GM21381 (cell line): ENCODE data around the gene PPM1F.

Experiments used
- ATAC-seq: cut with Tn5 transposase; IDR thresholded peaks from one replicate; pipeline ENCODE4 v1.9.1; 2021; ENCODE audit warnings: mild to moderate bottlenecking, moderate library complexity; ENCODE audit not compliant: unreplicated experiment

PPM1F gene

DNA sequence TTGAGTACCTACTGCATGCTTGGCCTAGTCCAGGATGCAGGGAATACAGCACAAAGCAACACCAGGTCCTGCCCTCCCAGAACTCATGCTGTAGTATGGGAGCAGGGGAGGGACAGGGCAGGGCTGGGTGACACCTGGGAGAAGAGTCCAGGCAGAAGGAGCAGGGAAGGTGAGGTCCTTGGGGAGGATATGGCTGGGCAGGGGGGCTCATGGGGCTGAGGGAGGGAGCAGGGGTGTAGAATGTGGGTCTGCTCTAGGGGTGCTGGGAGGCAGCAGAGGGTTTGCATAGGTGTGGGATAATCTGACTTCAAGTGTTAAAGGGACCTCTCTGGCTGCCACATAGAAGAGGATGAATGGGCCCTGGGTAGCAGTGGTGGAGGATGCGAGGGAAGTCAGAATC, 25.2 kb upstream of the PPM1F start:
- no peak for ATAC-seq

DNA sequence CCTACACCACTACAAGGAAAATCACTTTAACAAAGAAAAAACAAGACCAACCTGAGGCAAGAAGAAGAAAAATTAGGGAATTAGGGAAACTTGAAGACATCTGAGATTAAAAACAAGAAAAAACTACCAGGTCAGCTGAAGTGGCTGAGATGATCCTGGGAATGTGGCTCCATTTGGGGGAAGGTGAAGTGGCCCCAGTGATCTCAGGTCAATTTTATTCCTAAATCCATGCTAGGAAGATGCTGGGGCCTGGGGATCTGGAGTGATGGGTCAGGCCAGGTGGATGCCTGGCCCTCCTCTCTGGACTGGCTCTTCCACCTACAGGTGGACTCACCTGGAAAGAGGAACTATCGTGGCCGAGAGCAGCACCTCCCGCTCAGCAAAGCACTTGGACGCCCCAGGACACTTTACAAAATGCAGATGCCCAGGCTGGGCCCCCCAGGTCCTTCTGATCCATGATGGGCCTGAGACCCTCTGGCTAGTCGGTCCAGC, 23.3 kb upstream of the PPM1F start:
- no peak for ATAC-seq

DNA sequence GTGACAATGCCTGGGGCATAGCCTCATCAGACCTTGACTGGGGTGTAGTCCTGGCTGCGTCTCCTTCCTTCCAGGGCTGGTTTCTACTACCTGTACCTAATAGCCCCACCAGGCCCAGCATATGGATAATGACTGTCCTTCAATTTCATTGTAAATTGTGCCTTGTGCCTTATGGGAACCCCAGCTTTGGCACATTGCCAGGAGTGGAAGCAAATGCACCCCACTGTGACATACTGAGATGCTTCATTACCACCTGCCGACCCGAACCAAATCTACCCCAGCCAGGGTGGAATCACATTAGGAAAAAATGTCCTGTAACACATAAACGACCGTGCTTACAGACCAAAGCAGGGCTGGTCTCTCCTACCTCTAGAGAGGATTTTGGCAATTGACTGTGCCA, 22.6 kb upstream of the PPM1F start:
- no peak for ATAC-seq

DNA sequence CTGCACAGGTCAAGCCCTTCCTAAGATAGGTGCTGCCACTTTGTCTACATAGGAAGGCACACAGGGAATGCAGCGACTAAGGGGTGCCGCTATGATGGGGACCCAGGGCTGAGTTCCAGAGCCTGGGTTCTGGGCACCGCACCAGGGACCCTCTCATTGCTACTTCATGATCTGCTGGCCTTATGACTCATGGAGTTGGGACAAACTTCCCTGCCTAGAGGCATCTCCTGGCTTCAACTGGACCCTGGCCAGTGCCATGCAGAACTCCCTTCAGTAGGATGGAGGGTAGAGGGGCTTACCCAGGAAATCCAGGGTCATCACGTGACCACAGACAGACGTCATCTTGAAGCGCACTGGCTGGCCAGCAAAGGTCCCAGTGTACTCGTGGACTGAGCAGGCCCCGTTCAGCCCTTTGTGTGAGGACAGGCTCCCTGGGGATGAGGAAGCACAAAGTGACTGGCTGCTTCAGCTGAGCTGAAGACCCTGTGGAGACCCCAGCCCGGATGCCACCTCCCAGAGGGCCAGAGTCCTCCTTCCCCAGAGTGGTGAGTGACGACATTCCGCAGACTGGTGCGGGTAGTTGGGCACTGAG, 21.5 kb upstream of the PPM1F start:
- no peak for ATAC-seq

DNA sequence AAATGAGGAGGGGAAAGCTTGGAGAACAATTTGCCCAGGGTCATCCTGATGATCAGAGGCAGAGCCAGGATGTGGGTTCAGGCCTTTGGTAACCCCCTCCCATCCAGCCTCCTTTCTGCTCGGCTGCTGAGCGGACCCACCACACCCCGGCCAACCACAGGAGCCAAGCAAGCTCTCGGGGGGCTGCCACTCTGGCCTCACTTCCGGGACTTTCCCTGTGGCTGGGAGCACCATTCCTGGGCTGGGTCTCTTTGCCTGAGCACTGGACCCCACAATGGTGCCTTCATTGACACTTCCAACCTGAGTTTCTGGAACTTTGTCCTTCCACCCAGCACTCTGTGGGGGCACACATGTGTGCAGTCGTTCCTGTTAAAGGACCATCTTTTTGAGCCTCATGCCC, 20.2 kb upstream of the PPM1F start:
- ATAC-seq: no peak

DNA sequence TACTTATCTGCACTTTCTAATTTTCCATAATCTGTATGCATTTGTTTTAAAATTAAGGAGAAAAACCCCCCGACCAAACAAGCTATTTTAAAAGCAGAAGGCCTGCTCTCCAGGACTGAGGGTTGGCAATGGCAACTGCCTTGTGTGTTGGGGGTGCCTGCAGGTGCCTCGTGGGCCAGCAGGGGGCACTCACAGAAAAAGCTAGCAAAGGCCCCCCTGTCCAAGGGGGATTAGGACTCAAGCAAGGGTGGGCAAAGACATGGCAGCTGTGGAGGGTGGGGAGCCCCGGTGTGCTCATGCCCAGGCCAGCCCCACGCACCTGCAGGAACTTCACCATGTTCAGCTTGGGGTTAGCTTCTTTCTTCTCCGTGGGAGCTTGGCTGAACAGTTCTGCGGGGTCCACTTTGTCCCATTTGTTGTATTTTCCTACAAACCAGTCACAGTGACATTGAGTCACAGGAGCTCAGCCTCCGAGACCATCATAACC, 19.7 kb upstream of the PPM1F start:
- ATAC-seq: no peak

DNA sequence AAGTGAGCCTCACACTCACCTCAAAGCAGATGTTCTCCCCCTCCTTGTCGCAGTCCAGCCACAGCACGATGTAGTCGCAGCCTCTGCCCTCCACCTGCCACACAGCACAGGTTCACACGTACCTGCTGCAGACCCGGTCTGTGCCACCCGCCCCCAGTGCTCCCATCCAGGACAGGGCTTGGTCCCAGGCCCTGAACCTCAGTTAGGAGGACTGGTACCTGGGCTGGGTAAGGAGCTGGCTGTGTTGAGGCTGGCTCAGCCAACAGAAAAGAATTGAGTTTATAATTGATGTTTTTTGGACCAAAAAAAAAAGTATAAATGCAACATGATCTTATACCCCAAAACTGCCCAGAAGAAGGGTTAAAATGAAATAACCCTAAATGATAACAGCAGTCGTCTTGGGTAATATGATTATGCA, 19.2 kb upstream of the PPM1F start:
- ATAC-seq: no peak

DNA sequence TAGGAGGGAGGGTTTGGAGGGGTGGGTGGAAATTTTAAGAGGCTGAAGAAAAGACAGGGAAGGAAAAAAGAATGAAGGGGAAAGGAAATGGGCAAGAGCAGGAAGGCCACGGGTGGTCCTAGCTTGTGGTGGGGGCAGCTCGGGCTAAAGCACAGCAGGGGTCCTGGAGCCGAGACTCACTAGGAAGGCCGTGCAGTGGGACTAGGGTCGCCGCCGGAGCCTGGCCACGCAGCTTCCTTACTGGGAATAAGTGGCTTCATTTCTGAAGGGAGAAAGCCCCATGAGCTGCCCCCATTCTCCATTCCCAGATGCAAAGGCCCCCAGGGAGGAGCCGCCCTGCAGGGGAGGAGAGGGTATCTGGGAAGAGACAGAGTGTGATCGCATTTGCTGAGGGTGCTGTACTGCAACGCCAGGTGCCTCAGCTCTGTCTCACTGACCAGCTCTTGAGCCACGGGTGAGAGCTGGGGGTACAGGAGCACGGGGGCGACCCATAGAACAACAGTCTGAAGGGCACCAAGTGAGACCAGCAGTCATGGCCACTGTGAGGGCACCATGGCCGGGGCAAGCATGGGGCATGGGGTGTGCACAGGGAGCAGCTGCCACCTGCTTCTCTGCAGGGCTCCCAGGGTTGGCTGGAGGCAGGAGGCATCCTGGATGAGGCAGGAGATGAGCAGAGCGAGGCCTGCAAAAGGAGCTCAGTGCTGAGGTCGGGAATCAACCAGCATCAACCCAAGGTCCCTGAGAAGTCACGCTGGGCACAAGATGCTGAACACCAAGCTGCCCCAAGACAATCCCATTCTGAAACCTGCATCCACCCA, 18.4 kb upstream of the PPM1F start:
- no peak for ATAC-seq

DNA sequence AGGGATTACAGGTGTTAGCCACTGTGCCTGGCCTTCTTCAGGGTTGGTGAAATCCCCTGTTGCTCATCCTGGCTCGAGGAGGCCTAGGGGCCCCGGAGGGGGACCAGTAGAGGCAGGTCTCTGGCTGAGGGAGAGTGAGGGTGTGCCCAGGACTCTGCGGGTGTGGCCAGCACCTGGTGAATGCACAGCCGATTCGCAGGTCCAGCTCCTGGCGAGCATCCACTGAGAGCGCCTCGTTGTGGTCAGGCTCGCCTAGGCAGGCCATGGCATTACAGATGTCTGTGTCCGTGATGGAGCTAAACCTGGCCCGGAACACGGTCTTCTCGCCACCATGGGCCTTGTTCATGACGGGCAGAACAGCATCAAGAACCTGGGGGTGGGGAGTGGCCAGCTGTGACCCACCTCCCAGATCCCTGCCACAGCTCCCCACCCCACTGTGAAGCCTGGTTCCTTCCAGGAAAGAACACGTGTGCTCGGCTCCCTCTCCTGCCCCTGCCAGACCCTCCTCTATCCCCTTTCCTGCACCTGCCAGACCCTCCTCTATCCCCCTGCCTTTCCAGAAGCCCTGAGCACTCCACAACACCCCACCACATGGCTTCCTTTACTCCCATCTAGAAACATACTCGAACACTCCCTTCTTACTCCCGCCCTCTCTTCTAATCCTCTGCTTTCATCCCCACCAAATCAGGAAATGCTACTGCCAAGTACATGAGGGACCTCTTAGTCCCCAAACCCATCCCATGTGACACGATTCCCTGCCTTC, 17.6 kb upstream of the PPM1F start:
- no peak for ATAC-seq

DNA sequence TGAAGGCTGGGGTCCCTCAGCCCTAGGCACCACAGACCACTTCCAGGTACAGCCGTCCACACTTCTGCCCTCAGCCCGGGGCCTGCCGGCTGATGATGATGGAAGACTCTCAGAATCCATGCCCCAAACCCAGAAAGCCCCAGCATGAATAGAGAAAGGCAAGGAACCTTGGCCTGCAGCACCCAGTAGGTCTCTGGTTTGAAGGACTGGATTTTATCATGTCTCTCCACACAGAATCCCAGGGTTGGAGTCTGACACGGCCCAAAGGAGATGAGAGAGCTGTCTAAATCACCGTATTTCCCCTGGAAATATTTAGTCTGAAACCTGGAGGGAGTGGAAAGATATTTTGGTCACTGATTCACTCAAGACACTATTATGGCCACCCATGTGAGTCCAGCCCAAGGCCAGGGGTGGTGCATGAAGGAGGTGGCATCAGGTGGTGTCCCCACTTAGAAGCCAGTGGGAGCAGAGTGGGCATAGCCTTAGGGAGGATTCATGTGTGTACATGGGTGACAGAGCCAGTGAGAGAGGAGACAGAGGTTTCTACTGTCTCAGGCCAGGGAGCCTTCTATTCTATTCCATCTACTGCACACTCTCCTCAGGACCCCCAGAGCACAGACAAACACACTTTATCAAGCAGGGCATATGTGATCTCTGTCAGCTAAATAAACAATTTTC, 15.9 kb upstream of the PPM1F start:
- no peak for ATAC-seq

DNA sequence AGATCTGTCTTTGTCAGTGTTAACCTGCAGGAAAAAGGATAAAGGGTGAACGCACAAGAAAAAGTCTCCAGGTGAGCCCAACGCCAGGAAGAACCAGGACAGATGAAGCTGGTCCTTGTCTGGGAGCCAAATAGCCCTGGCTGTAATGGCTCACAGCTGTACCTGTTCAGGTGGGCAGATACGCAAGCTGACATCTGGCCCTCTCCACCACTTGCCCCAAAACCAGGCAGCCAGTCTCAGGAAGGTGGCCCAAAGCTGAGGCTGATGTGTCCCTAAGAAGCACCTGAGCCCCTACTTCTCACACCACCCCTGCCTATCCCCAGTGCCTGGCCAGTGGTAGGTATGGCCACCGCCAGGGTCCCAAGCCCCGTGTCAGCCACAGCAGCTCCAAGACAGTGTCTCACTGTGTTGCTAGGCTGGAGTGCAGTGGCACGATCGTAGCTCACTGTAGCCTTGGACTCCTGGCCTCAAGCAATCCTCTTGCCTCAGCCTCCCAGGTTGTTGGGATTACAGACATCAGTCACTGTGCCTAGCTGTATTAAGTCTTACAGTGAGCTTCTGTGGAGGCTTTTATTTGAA, 15.1 kb upstream of the PPM1F start:
- no peak for ATAC-seq

DNA sequence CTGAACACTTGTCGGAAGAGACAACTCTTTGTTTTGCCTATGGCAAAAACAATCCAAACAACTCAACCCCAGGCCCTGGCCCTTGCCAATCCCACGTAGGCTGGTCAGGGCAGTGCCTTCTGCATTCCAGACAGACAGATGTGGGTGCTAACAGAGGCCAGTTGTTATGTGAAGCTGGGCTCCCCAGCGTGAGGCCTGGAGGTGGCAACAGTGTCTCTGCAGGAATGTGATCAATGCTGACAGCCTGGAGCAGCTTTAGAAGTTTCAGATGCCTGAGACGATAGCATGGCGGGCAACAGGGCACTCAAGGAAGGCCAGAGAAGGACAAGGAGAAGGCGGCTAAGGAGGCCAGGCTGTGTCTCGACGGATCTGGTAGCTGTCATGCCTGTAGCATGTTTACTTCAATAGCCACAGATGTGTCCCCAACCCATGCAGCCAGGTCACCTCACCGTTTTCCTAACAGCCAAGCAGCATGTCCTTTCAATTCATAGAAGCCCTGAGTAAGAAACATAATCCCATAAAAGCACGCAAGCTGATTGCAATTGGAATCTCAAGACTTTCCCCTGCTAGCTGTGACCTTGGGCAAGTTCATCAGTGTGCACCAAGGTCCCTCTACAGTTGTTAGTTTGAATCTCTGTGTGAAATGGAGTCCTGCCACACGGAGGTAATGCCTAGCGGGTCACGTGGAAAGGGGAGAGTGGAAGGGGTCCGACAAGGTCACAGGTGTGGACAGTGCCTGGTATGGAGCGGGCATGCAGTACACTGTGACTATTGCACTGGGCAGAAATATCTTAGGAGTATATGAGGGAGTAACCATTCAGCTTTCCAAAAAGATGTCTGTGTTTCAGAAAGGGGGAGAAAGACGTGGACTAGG, 14.2 kb upstream of the PPM1F start:
- ATAC-seq: no peak

DNA sequence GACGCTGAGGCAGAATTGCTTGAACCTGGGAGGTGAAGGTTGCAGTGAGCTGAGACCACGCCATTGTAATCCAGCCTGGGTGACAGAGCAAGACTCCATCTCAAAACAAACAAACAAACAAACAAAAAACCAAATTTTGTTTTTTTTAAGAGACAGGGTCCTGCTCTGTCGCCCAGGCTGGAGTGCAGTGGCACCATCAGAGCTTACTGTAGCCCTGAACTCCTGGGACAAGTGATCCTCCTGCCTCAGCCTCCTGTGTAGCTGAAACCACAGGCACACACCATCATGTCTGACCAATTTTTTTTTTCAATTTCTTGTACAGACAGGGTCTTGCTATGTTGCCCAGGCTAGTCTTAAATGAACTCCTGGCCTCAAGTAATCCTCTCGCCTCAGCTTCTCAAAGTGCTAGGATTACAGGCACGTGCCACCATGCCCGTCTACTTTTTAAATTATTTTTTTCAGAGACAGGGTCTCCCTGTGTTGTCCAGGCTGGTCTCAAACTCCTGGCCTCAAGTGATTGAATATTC, 13.2 kb upstream of the PPM1F start:
- no peak for ATAC-seq

DNA sequence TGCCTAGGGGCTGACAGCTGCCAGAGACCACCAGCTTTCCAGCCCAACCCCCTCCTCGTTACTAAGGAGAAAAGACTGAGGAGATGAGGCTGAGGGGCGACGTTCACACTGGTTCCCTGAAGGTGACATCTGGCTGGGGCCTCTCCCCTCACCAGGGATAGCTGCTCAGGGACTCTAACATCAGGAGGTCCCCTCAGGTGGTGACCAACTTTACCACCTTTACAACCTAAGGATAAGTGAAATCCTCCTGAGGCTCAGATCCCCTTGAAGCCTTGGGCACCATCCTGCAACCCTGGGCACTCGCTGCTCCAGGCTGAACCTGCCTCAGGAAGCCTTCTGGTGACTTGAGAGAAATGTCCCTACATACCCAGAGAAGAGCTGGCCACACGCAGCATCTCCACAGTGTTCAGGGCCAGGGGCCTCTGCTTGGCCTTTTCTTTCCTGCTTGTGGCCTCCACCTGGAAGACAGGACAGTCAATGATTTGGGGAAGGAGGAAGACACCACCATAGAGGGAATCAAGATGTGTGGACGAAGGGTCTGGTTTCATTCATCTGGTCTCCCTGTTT, 12.4 kb upstream of the PPM1F start:
- ATAC-seq: no peak

DNA sequence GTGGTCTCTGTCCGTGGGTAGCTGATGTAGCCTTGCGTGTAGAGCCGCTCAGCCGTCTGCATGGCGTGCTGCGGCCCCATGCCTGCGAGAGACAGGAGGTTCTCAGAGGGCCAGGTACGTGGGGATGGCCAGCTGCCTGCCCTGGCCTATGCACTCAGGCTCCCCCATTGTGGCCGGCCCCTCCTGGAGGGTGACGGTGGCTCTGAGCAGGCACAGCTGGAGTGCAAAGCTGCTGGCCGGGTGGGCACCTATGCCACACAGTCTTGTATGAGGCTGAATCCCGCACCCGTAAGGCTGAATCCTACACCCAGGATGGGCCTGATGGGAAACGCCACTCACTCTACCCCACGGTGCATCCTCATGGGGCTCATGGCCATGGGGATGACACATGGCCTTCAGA, 11.6 kb upstream of the PPM1F start:
- ATAC-seq: no peak

DNA sequence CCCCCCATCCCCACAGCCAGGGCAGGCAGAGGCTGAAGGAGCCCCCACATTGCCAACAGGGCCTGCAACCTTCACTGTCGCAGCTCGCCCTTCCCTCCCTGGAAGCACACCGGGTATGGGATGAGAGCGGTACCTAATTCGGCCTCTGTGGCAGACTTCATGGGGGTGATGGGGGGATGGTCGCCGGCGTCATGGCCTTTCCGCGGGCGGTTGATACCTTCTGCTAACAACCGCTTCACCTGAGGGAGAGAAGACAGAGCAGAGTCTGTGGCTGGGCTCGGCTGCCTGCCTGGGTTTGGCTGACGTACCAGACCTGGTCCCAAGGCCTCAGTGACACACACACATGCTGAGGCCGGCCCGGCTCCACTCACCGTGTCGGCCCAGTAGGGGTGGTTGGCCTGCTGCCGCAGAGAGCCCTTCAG, 11.2 kb upstream of the PPM1F start:
- ATAC-seq: no peak

DNA sequence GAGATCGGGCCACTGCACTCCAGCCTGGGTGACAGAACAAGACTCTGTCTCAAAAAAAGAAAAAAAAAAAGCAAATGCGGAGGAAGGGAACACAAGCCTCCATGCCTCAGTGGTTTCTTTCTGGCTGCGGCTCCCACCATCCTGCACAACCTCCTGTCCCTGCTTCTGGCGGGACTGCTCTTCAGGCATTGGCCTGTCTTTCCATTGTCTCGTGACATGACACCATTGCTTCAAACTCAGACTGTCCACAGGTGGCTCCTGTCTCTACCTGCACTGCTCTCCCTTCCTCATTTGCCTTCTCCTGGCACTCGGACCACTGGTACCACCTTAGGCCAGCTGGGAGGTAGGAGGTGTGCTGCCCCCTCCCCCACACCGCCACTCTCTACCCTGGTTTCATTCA, 10.6 kb upstream of the PPM1F start:
- no peak for ATAC-seq

DNA sequence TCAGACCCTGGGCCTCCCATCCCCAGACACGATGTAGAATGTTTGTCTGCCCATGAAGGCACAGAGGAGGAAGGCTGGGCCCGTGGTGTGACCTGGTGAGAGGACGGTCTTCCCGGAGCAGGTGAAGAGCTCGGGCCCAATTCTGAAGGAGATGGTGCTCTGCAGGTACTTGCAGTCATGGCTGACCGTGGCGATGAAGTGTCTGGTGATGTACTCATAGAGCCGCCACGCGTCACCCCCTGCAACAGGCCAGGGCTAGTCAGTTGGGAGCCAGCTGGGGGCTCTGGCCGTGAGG, 10.0 kb upstream of the PPM1F start:
- ATAC-seq: no peak

DNA sequence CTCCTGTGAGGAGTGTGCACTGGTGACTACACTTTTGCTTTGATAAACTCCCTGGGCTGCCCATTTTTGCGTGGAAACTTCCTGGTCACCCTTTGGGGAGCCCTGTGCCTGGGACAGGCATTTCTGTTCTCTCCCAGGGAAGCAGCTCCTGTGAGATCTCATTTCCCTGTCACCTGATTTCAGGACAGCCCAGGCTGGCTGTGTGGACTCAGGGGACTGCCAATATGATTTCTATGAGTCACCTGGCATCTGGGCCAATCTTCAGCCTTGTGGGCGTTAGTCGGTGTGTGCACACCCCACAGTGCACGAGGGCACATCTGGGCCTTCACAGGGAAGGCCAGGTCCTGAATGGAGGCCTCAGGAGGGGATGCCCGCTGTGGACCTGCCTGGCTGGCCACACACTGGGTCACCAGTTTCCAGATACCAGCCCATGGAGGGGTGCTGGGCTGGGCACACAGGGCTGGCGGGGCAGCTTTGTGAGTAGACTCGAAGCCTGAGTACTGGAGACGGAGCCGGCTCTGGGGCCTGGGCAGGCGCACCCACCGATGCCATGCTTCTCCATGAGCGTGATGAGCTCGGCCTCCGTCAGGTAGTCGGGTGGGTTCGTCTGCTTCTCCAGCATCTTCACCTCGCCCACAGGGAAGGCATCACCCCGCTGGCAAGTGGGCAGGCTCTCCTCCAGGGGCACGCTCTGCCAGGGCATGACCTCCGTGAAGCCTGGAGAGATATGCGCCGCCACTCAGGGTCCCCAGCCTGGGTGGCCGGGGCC, 9.4 kb upstream of the PPM1F start:
- ATAC-seq: no peak
